ENCODE results near the gene FER1L5.

DNA sequence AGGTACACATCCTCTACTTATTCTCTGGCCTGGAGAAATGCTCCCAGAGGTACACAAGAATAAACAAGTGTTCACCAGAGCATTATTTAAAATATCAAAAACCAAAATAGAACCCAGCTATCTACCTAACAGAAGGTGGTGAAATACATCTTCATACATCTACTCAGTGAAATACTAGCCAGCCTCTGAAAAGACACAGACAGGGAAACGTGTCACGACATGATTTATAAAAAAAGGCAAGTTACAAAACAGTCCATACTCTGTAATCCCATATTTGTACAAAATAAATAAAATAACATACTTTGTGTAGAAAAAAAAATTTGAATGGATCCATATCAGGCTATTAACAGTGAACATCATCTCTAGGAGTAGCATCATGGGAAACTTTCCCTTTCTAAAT, 42.6 kb upstream of the FER1L5 start:
- TF ChIP-seq HDGF (IDR thresholded peaks at IDR 0.05; ENCODE audit: borderline replicate concordance) (no peak), FOXM1 (IDR thresholded peaks at IDR 0.05; ENCODE audit: borderline replicate concordance) (no peak), SP1 (IDR thresholded peaks at IDR 0.05) (no peak), BHLHE40 (IDR thresholded peaks at IDR 0.05; ENCODE audit: borderline replicate concordance) (no peak), FOXA1 (IDR thresholded peaks at IDR 0.05) (no peak)

All from HEK293T (cell line).